Stomach (tissue), 4 donors: ENCODE results near the gene ATAD1.

Experiments used
- CTCF ChIP-seq, 7 experiments: fragments of 450-650 bp in 4 of 7; fragments of 200-600 bp in 3 of 7; sonication (generic) in 3 of 7; IDR thresholded peaks; one replicate each; pipeline ENCODE4 v1.5.1; 2016 to 2019; ENCODE audit warnings: antibody characterized with exemption in 7 of 7, control low read depth in 2 of 7, mild to moderate bottlenecking in 1 of 7
- EP300 ChIP-seq: sonication (generic); formaldehyde crosslinking; IDR thresholded peaks from one replicate; pipeline ENCODE4 v1.6.1; 2017; ENCODE audit warnings: antibody characterized with exemption
- POLR2A ChIP-seq, 4 donors: fragments of 450-650 bp; IDR thresholded peaks; one replicate each; pipeline ENCODE4 v1.6.1; 2016; ENCODE audit warnings: antibody characterized with exemption in 4 of 4, control low read depth in 2 of 4, mild to moderate bottlenecking in 1 of 4, moderate library complexity in 1 of 4
- POLR2AphosphoS5 ChIP-seq, 3 donors: sonication (generic); formaldehyde crosslinking; IDR thresholded peaks; one replicate each; pipeline ENCODE4 v1.6.1; 2016; ENCODE audit warnings: antibody characterized with exemption in 3 of 3

DNA sequence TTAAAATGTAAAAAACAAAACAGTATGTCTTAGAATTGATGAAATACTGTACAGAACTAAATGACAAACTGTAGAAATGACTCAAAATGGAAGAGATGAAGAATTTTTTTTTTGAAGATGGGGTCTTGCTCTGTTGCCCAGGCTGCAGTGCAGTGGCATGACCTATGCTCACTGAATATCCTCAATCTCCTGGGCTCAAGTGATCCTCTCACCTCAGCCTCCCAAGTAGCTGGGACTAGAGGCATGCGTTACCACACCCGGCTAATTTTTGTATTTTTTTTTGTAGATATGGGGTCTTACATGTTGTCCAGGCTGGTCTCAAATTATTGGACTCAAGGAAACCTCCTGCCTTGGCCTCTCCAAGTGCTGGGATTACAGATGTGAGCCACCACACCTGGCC is 36.5 kb downstream of the ATAD1 start:
- no peak for TF ChIP-seq POLR2AphosphoS5 (IDR thresholded peaks at IDR 0.05)
- no peak for TF ChIP-seq CTCF (IDR thresholded peaks at IDR 0.05)
- TF ChIP-seq POLR2A (IDR thresholded peaks at IDR 0.05): no peak
- TF ChIP-seq EP300: no peak
